DMS53 treated with DMSO at 0.1 percent for 48 hours (cell line): ENCODE data around the gene MYPOP.

ENCODE experiments used
- DNase-seq: peaks from one replicate; lab custom pipeline; 2025; ENCODE audit not compliant: unreplicated experiment; lab: John Stamatoyannopoulos, UW

Gene MYPOP, protein sequence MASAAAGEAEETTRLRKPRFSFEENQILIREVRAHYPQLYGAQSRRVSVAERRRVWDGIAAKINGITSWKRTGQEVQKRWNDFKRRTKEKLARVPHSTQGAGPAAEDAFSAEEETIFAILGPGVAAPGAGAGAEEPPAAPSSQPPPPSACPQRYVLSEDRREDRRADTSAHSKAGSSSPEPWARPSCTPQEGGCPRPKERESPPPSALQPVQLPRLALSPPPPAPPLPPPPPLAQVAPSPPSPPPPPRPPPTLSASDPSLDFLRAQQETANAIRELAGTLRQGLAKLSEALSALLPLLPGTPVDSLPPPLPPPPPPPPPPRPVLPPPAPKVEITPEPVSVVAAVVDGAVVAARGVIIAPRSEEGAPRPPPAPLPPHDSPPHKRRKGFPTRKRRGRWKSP

DNA sequence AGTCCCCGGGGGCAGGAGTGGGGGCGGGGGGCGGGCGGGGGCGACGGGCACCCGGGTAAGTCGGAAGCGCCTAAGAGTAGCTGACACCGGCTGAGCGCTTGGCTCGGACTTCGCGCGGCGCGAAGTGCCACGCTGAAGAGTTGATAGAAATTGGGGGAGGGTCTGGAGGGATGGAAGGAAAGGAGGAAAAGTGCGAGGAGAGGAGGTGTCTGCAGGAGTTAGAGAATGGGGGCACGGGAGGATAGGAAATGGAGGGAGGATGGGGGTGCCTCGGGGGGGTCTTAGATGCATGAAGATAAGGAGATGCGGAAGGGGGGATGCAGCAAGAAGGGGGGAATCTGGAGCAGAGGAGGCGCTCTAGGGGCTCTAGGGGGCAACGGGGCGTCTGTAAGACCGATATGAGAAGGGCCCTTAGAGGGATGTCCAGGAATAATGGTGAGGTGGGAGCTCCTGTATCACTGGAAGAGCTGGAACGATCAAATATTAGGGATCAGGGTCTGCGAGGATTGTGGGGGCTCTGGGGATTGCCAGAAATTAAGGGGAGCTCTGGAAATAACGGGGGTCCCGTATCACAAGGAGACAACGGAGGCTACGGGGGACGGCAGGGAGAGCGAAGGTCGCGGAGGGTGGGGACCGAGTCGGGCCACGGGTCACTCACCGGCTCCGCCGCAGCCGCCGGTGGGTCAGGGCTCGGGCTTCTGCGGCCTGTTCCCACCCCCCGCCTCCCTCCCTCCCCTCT lies at the start of gene MYPOP:
TSS of gene MYPOP (minus strand) at position 702 of the 739 bp plus-strand sequence. CDS start 840 bp downstream, outside the sequence.
- peak; percentile 32 for DNase-seq

- DNase-seq = no peak
These were observed 45.5 kb upstream of the MYPOP start for GRCh38 chr19:45947926-45948325.

DNA sequence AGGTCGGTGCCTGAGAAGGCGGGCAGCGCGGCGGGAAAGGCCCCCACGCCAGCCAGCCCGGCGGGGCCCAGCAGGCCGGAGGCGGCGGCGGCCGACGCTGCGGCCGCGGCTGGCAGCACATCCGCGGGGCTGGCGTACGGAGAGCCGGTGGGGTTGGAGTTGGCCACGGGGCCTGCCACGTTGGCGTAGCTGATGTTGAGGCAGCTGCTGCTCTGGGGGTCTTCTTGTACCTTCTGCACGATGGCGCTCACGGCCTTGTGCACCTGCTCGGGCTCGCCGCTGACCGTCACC lies 38.0 kb upstream of the MYPOP start:
- DNase-seq = no peak

GRCh38 chr19:45939792-45940514 lies 37.5 kb upstream of the MYPOP start:
- DNase-seq = no peak

- no peak for DNase-seq
These were observed 36.4 kb upstream of the MYPOP start for GRCh38 chr19:45938733-45939319.

- no peak for DNase-seq
These were observed 32.9 kb upstream of the MYPOP start for GRCh38 chr19:45935267-45935666.

- DNase-seq = no peak
These were observed 32.3 kb upstream of the MYPOP start for GRCh38 chr19:45934551-45935230.

GRCh38 chr19:45933759-45934158 lies 31.3 kb upstream of the MYPOP start:
- no peak for DNase-seq

DNA sequence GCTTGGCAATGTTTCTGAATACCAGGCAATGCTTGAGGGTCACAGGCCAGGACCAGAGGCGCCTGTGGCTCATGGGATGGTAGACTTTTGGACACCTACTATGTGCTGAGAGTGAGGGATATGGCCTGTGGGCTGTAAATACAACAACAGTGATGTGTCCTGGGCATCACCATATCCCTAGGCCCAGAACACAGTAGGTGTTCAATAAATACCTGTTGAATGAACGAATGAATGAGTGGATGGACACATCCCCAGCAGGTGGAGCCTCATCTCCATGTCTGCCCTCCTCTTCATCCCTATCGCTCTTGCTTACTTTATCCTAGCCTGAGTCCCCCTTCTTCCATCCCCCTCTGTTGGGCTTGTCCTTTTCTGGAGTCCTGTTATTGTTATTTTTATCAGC lies 28.6 kb upstream of the MYPOP start:
- DNase-seq = no peak

DNA sequence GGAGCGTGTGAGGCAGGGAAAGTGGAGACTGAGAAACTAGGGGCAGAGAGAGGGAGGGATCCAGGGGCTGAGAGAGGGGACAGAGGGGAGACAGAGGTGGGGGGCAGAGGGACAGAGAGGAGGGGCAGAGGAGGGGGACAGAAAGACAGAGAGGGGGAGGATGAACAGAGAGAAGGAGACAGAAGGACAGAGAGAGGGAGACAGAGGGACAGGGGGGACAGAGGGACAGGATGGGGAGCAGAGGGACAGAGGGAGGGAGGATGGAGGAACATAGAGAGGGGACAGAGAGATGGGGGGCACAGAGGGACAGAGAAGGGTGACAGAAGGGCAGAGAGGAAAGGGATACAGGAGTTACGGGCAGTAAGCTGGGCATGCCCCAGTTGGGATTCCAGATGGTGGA lies 26.8 kb upstream of the MYPOP start:
- DNase-seq = no peak

- DNase-seq = peak; percentile 94
These were observed 25.3 kb upstream of the MYPOP start for GRCh38 chr19:45927565-45928261.

DNA sequence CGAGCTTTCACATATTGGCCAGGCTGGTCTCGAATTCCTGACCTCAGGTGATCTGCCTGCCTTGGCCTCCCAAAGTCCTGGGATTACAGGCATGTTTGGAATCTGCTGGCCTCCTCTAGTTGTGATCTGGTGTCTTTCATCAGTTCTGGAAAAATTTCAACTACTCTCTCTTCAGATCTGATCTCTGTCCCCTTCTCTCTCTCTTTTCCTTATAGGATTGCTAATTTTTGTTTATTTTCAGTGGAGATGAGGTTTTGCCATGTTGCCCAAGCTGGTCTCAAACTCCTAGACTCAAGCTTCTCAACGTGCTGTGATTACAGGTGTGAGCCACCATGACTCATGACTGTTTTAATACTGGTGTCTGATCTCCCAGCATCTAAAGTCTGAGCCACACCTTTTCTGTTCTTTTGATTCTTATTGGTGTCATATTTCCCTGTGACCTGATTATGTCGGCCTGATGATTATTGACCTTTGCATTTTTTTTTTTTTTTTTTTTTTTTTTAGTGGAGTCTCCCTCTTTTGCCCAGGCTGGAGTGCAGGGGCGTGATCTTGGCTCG lies 22.6 kb upstream of the MYPOP start:
- DNase-seq = no peak

GRCh38 chr19:45922281-45922680 lies 19.9 kb upstream of the MYPOP start:
- no peak for DNase-seq

GRCh38 chr19:45920458-45920857 lies 18.0 kb upstream of the MYPOP start:
- DNase-seq = no peak

DNA sequence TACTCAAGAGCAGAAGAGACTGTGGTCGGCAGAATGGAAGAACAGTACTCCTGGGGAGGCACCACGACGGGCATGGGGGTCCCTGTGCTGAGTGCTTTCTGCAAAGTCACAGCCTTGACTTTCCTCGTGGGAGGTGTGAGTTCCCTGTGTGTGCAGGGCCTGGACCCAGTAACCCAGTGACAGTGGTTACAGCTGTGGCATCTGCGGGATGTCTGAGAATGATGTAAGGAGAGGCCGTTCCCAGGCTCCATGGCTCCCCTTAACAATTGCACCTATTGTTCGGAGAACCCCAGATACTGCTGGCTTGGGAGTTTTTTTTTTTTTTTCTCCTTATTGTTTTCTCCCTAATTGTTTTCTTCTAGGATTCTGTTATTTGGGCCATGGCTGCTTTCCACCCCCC lies 17.3 kb upstream of the MYPOP start:
- no peak for DNase-seq

DNA sequence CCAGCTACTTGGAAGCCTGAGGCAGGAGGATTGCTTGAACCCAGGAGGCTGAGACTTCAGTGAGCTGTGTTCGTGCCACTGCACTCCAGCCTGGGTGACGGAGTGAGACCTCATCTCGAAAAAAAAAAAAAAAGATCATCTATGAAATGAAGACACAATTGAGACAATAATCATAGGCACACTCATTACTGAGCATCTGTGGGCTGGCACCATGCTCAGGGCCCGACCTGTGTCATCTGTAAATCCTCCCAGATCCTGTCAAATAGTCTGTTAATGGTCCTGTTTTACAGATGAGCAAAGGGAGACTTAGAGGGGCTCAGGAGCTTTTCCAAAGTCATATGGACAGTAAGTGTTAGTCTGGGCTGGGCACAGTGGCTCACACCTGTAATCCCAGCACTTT lies 16.3 kb upstream of the MYPOP start:
- DNase-seq = no peak

DNA sequence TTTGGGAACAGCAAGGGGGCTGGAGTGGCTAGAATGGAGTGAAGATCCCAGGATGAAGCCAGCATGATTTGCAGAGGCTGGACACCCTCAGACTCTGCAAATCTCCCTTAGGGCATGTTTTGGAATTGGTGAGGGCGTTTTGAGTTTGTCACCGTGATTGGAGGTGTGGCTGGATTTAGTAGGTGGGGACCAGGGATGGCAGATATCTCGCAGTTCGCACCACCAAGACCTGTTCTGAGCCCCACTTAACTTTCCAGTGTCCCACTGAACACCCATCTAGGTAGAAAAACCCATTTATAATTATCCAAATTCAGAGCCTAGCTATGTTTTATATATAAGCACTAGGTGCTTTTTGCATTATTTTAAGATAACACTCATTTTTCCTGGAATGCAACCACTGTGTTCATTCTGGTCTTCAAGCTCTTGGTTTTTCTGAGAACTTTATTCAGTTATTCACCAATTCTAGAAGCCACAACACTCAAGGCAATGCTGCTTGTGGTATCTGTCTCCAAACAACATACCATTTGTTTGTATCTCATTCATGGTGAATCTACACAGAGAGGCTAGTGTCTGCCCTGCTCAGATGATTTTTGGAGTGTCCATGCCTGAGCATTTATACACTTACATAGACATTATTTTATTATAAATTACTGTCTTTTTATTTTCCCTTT lies 15.1 kb upstream of the MYPOP start:
- DNase-seq = no peak

DNA sequence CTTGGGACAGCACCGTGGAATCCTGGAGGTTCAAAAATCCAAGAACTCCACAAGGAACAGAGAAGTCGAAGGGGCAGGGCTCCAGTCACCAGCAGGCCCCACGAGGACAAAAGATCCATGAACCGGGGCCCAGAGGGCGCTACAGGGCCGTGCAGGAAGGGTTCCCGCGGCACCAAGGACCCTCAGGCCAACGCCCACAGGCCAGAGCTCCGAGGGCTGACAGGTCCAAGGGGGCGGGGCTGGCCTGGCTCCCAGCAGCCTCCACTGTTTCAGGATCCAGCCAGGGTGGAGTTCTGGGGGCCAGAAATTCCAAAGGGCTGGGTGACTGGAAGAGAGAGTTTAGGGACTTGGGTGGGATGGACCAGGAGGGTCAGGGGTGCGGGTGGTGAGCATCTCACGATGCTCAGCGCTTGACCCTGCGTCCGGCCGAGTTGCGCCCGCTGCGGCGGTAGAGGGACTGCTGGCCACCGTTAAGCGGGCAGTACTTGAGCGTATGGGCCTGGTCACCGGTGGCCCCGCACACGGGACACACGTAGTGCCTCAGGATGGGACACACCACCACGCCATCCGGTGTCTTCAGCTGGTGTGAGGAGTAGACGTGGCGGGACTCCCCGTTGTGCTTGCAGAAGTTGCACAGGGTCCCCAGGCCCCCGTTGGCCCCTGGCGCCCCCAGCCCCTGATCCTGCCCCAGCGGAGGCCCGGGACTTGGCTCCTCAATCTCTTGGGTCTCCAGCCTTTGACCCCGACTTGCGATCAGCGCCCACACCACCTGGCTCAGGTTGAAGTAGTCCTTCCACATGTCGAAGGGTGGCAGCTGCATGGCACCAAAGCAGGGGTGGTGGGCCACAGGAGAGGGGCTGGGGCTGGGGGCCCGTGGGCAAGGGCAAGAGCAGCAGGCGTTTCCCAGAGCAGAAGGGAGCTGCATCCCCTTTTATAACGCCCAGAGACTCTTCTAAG lies 11.7 kb upstream of the MYPOP start, which contains the start of gene NANOS2:
TSS of gene NANOS2 (minus strand) at position 905 of the 957 bp plus-strand sequence. CDS start at position 820, 85 bp downstream.
- no peak for DNase-seq
